Measurements from ENCODE around the gene SLC7A1. TPM values are rescaled to one million over a fixed set of nuclear protein-coding genes. Genes with fewer than 3 reads are reported as not detected.

The SLC7A1 gene
- total and polyA plus RNA-seq, 8 donors = 2.3 to 95.1 (median 21.2) TPM

DNA sequence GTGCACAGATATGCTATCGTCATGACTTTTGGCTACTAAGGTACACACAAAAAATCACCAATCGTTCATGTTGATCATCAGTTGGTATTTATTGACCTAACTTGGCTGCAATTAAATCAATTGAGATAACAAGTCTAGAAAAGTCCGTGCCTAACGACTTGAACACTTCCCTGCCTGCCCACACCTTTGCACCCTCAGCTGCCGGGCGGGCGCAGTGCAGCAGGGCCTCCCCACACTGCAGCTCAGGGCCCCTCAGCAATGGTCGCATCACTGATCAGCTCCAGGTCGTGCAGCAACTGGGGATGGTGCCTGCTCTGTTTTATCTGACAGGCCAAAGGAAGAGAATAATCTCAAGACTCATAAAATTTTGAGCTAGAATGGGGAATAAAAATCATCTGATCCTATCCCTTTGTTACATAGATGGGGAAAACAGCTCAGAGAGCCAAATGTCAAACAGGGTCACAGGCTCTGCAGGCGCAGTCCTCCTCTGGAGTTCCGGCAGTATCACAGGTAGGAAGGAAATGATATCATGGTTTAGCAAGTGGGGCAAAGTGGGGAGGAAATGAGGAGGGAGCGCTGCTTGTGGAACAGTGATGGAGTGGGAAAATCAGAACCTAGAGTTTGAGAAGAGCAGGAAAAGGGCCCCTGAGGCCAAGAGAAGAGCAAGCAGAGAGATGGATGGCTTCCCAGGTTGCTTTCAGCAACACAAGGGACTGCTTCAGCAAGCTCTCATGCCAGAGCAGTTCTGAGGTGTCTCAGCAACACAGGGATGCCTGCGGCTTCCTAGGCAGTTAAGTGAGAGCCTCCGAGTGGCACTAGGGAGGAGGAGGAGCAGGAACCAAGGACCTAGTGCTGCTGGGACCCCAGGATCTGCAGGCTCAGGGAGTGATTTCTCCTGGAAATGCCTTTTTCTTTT lies 57.5 kb downstream of the SLC7A1 start:
- H3K9me3 ChIP-seq = no peaks in the 10 kb centered on the region
- 59 to 78% (median 65%) methylated on average over 13 to 14 of the region's 14 CpGs for WGBS, 5 donors
- no peak for TF ChIP-seq POLR2A (IDR thresholded peaks at IDR 0.05)
- H3K27me3 ChIP-seq = no peaks in the 10 kb centered on the region
- H3K4me3 ChIP-seq = no peak overlapping the region
- intact Hi-C loops (cut with DNase I; ENCODE audit: low total_unique reads) = no loop called here
- DNase-seq = no peak
- H3K27ac ChIP-seq = peak overlapping the region in 1 of 5 donors; percentile 14
- H3K4me1 ChIP-seq = peaks cover 6 to 37% (median 21%) of the 10 kb centered on the region in 4 donors
- peaks cover 0 to 25% (median 19%) of the 10 kb centered on the region in 4 donors for H3K36me3 ChIP-seq

DNA sequence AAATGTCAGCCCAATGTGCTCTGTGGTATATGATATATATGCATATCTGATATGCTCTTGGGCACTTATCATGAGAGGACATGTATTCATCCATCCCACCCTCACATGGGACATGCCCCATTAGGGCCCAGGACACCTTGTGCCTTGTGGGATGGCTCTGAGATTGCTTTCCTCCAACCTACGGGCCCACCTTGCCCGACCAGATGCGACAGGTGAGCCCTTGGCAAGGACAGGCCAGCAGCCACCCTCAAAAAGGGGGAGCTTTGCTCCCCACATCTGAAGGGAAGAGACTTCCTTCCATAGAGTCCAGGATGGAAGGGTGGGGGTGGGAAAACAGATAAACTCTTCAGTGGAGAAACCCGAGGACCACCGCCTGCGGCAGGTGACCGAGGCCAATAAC lies 58.6 kb downstream of the SLC7A1 start:
- Histone ChIP-seq H3K4me1 (peaks cover 6 to 37% (median 21%) of the 10 kb centered on the region in 4 donors), H3K4me3 (no peak overlapping the region), H3K9me3 (no peaks in the 10 kb centered on the region), H3K36me3 (peaks cover 0 to 36% (median 30%) of the 10 kb centered on the region in 4 donors), H3K27me3 (no peaks in the 10 kb centered on the region), H3K27ac (no peak overlapping the region)
- TF ChIP-seq, protein P1, sequence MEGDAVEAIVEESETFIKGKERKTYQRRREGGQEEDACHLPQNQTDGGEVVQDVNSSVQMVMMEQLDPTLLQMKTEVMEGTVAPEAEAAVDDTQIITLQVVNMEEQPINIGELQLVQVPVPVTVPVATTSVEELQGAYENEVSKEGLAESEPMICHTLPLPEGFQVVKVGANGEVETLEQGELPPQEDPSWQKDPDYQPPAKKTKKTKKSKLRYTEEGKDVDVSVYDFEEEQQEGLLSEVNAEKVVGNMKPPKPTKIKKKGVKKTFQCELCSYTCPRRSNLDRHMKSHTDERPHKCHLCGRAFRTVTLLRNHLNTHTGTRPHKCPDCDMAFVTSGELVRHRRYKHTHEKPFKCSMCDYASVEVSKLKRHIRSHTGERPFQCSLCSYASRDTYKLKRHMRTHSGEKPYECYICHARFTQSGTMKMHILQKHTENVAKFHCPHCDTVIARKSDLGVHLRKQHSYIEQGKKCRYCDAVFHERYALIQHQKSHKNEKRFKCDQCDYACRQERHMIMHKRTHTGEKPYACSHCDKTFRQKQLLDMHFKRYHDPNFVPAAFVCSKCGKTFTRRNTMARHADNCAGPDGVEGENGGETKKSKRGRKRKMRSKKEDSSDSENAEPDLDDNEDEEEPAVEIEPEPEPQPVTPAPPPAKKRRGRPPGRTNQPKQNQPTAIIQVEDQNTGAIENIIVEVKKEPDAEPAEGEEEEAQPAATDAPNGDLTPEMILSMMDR (IDR thresholded peaks at IDR 0.05) = no peak
- TF ChIP-seq POLR2AphosphoS5 (IDR thresholded peaks at IDR 0.05) (no peak), POLR2A (IDR thresholded peaks at IDR 0.05) (no peak), EP300 (IDR thresholded peaks at IDR 0.05) (no peak)
- intact Hi-C loops (cut with DNase I; ENCODE audit: low total_unique reads) = no loop called here
- WGBS, 5 donors = 84 to 96% (median 94%) methylated on average over 7 of the region's 7 CpGs
- no peak for DNase-seq

DNA sequence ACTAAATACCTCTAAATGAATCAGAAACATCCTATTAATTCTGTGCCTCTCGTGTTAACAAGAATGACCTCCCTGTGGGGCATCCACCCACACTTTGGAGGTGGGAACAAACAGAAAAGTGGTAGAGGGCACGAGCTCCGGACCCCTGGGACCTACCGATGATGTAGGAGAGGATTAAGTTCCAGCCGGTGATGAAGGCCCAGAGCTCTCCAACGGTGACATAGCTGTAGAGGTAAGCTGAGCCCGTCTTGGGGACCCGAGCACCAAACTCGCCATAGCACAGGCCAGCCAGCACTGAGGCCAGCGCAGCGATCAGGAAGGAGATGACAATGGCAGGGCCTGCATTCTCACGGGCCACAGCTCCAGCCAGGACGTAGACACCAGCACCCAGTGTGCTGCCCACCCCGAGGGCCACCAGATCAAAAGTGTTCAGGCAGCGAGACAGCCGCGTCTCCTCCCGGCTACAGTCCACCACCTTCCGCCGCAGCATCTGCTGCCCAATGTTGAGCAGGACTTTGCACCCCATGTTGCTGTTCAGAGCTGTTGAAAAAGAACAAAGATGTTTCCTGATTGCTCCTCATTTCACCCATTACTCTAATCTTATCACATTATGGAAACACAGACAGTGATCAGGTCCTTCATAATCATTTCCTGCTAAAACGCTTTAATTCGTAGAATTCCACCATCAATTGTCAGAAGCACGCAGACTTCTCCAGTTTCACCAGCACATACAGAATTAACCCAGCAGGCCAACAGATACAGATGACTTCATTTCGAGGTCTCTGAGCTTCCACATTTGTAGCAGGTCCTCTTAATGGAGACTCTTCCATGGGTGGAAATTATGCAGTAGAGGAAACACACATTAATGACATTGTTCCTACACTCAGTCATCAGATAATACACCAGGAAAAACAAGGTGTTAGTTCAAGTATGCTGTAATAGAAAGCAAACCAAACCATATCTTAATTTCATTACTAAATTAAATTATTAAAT lies 59.5 kb downstream of the SLC7A1 start:
- Histone ChIP-seq H3K4me3 (no peak overlapping the region), H3K36me3 (peaks cover 0 to 42% (median 39%) of the 10 kb centered on the region in 4 donors), H3K27ac (no peak overlapping the region), H3K9me3 (no peaks in the 10 kb centered on the region), H3K27me3 (no peaks in the 10 kb centered on the region), H3K4me1 (peaks cover 6 to 37% (median 21%) of the 10 kb centered on the region in 4 donors)
- no peak for DNase-seq
- 83 to 96% (median 93%) methylated on average over 12 to 24 of the region's 24 CpGs for WGBS, 5 donors
- intact Hi-C loops (cut with DNase I; ENCODE audit: low total_unique reads) = no loop called here
- TF ChIP-seq POLR2AphosphoS5 (IDR thresholded peaks at IDR 0.05) = no peak
- TF ChIP-seq EP300 (IDR thresholded peaks at IDR 0.05) = no peak
- no peak for TF ChIP-seq POLR2A (IDR thresholded peaks at IDR 0.05)
- TF ChIP-seq, protein P1 (IDR thresholded peaks at IDR 0.05) = no peak

DNA sequence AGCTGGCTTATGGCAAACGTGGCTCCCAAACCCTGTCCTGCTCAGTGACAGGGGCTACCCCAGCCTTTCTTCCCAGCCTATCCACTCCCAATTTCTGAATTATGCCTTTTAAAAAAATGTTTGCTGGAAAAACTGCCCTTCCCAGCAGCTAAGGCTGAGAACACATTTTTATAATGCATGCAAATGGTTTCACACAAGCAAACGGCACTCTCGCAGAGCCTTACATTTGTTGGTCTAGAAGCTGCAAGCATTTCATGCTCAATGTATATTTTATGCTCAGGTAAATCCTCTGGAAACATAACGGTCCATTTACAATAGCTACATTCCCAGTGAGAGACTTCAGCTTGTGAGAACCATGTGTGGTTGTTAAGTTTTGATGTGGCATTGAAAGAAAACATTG lies 61.4 kb downstream of the SLC7A1 start:
- H3K4me3 ChIP-seq = no peak overlapping the region
- no peaks in the 10 kb centered on the region for H3K27me3 ChIP-seq
- H3K36me3 ChIP-seq = peaks cover 0 to 60% (median 56%) of the 10 kb centered on the region in 4 donors
- WGBS, 5 donors = 88 to 95% (median 93%) methylated on average over 4 of the region's 4 CpGs
- no peak overlapping the region for H3K27ac ChIP-seq
- DNase-seq = no peak
- H3K4me1 ChIP-seq = peaks cover 0 to 20% (median 15%) of the 10 kb centered on the region in 4 donors
- intact Hi-C loops (cut with DNase I; ENCODE audit: low total_unique reads) = no loop called here
- no peaks in the 10 kb centered on the region for H3K9me3 ChIP-seq
- TF ChIP-seq POLR2A (IDR thresholded peaks at IDR 0.05) (no peak), POLR2AphosphoS5 (IDR thresholded peaks at IDR 0.05) (no peak), EP300 (IDR thresholded peaks at IDR 0.05) (no peak)
- TF ChIP-seq, protein P1 (IDR thresholded peaks at IDR 0.05) = no peak
